HEK293 (cell line): ENCODE measurements around the gene VAV3.

Experiments
- GFI1B ChIP-seq: fragments of 450-650 bp; formaldehyde crosslinking; IDR thresholded peaks from 2 replicates; pipeline ENCODE4 v1.5.1; 2016; ENCODE audit warnings: missing biosample characterization, missing genetic modification characterization
- KLF1 ChIP-seq: fragments of 450-650 bp; formaldehyde crosslinking; IDR thresholded peaks from 2 replicates; pipeline ENCODE4 v1.5.1; 2016; ENCODE audit warnings: missing biosample characterization, missing genetic modification characterization
- ZNF121 ChIP-seq: fragments of 450-650 bp; formaldehyde crosslinking; IDR thresholded peaks from 2 replicates; pipeline ENCODE4 v1.5.1; 2016; ENCODE audit warnings: missing biosample characterization, missing genetic modification characterization
- ZNF324 ChIP-seq: fragments of 450-650 bp; formaldehyde crosslinking; IDR thresholded peaks from 2 replicates; pipeline ENCODE4 v1.5.1; 2016; ENCODE audit warnings: missing biosample characterization, missing genetic modification characterization
- TF ChIP-seq, protein P1 (sequence below): fragments of 450-650 bp; formaldehyde crosslinking; IDR thresholded peaks from 2 replicates; pipeline ENCODE4 v1.5.1; 2016; ENCODE audit warnings: missing biosample characterization, missing genetic modification characterization
- TF ChIP-seq, protein P2 (sequence below): fragments of 450-650 bp; formaldehyde crosslinking; IDR thresholded peaks from 2 replicates; pipeline ENCODE4 v1.5.1; 2016; ENCODE audit warnings: missing biosample characterization, missing genetic modification characterization
- TF ChIP-seq, protein P3 (sequence below): fragments of 450-650 bp; formaldehyde crosslinking; conservative IDR thresholded peaks from 2 replicates; pipeline ENCODE4 v1.5.1; 2016; ENCODE audit warnings: low read depth, missing biosample characterization, missing genetic modification characterization
- TF ChIP-seq, protein P4 (sequence below): fragments of 450-650 bp; formaldehyde crosslinking; IDR thresholded peaks from 2 replicates; pipeline ENCODE4; 2016; ENCODE audit warnings: missing biosample characterization, missing genetic modification characterization

DNA sequence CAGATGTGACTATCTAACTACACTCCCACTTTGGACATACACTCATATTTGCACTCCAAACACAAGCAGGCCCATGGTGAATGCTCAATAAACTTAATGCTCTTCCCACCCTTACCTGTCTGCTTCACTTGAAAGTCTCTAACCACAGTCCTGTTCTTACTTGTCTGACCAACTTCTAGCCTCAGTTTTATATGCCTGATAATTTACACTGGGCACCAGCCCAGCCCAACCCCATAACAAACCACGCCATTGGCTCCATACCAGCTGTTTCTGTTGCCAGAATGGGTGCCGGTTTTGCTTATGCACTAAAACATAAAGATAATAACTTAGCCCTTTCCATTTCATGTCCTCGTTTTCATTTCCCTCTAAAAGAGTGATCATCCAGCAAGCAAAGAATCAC is 428.7 kb downstream of the VAV3 start:
- TF ChIP-seq, protein P1, sequence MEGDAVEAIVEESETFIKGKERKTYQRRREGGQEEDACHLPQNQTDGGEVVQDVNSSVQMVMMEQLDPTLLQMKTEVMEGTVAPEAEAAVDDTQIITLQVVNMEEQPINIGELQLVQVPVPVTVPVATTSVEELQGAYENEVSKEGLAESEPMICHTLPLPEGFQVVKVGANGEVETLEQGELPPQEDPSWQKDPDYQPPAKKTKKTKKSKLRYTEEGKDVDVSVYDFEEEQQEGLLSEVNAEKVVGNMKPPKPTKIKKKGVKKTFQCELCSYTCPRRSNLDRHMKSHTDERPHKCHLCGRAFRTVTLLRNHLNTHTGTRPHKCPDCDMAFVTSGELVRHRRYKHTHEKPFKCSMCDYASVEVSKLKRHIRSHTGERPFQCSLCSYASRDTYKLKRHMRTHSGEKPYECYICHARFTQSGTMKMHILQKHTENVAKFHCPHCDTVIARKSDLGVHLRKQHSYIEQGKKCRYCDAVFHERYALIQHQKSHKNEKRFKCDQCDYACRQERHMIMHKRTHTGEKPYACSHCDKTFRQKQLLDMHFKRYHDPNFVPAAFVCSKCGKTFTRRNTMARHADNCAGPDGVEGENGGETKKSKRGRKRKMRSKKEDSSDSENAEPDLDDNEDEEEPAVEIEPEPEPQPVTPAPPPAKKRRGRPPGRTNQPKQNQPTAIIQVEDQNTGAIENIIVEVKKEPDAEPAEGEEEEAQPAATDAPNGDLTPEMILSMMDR, result no peak
- no peak for TF ChIP-seq ZNF324 (tag by site-specific recombination)
- TF ChIP-seq KLF1 (tag by site-specific recombination), result no peak
- TF ChIP-seq ZNF121, result no peak
- TF ChIP-seq, protein P2, sequence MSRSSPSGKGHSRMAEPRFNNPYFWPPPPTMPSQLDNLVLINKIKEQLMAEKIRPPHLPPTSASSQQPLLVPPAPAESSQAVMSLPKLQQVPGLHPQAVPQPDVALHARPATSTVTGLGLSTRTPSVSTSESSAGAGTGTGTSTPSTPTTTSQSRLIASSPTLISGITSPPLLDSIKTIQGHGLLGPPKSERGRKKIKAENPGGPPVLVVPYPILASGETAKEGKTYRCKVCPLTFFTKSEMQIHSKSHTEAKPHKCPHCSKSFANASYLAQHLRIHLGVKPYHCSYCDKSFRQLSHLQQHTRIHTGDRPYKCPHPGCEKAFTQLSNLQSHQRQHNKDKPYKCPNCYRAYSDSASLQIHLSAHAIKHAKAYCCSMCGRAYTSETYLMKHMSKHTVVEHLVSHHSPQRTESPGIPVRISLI (tag by site-specific recombination), result no peak
- TF ChIP-seq, protein P3, sequence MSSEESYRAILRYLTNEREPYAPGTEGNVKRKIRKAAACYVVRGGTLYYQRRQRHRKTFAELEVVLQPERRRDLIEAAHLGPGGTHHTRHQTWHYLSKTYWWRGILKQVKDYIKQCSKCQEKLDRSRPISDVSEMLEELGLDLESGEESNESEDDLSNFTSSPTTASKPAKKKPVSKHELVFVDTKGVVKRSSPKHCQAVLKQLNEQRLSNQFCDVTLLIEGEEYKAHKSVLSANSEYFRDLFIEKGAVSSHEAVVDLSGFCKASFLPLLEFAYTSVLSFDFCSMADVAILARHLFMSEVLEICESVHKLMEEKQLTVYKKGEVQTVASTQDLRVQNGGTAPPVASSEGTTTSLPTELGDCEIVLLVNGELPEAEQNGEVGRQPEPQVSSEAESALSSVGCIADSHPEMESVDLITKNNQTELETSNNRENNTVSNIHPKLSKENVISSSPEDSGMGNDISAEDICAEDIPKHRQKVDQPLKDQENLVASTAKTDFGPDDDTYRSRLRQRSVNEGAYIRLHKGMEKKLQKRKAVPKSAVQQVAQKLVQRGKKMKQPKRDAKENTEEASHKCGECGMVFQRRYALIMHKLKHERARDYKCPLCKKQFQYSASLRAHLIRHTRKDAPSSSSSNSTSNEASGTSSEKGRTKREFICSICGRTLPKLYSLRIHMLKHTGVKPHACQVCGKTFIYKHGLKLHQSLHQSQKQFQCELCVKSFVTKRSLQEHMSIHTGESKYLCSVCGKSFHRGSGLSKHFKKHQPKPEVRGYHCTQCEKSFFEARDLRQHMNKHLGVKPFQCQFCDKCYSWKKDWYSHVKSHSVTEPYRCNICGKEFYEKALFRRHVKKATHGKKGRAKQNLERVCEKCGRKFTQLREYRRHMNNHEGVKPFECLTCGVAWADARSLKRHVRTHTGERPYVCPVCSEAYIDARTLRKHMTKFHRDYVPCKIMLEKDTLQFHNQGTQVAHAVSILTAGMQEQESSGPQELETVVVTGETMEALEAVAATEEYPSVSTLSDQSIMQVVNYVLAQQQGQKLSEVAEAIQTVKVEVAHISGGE (tag by site-specific recombination), result no peak
- TF ChIP-seq, protein P4, sequence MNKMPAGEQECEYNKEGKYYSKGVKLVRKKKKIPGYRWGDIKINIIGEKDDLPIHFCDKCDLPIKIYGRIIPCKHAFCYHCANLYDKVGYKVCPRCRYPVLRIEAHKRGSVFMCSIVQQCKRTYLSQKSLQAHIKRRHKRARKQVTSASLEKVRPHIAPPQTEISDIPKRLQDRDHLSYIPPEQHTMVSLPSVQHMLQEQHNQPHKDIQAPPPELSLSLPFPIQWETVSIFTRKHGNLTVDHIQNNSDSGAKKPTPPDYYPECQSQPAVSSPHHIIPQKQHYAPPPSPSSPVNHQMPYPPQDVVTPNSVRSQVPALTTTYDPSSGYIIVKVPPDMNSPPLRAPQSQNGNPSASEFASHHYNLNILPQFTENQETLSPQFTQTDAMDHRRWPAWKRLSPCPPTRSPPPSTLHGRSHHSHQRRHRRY (tag by site-specific recombination), result no peak
- TF ChIP-seq GFI1B (tag by site-specific recombination), result no peak
